ENCODE measurements around the gene GHRHR.
A peak's percentile ranks its signal among the peaks of the same experiment; 100 is the strongest.

The GHRHR gene

GRCh38 chr7:30997316-30997715 lies 33.6 kb downstream of the GHRHR start:
- Histone ChIP-seq H3K4me3 (replicated peaks; ENCODE audit: insufficient read depth, low read length) (no peak overlapping the region), H3K27me3 (ENCODE audit: insufficient read depth, poor library complexity, severe bottlenecking) (no peaks in the 10 kb centered on the region), H3K27ac (replicated peaks) (no peak overlapping the region)
- no peak for DNase-seq (ENCODE audit: low read depth in 1 of 2, low spot score in 1 of 2)
- TF ChIP-seq SPI1 (IDR thresholded peaks at IDR 0.05; ENCODE audit: borderline replicate concordance, low read depth) (no peak), GABPA (IDR thresholded peaks at IDR 0.05; ENCODE audit: low read depth) (no peak)

DNA sequence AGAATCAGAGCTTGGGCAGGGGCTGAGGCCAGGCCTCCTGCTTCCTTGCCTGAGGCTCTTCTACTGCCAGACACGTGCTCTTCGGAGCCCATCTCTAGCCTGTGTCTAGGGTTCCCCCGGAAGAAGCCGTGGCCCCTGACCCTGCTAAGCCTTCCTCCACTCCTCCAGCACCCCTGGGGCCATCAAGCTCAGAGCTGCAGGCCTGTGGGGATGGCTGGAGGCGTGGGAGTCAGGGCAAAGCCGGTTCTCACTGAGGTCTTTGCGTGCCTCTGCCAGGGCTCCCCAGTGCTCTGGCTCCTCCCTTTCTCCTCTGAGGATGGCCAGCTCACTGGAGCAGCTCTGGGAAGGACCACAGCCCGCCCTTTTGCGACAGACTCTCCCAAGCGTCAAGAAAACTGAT lies 34.4 kb downstream of the GHRHR start:
- DNase-seq (ENCODE audit: low read depth in 1 of 2, low spot score in 1 of 2) = no peak
- Histone ChIP-seq H3K27ac (replicated peaks) (no peak overlapping the region), H3K4me3 (replicated peaks; ENCODE audit: insufficient read depth, low read length) (no peak overlapping the region), H3K27me3 (ENCODE audit: insufficient read depth, poor library complexity, severe bottlenecking) (no peaks in the 10 kb centered on the region)
- no peak for TF ChIP-seq SPI1 (IDR thresholded peaks at IDR 0.05; ENCODE audit: borderline replicate concordance, low read depth)
- no peak for TF ChIP-seq GABPA (IDR thresholded peaks at IDR 0.05; ENCODE audit: low read depth)
- TF ChIP-seq CTCF (IDR thresholded peaks at IDR 0.05; ENCODE audit: insufficient read depth, low read length) = no peak
- TF ChIP-seq POLR2AphosphoS5 (IDR thresholded peaks at IDR 0.05; ENCODE audit: low read depth) = no peak
- TF ChIP-seq, protein P1, sequence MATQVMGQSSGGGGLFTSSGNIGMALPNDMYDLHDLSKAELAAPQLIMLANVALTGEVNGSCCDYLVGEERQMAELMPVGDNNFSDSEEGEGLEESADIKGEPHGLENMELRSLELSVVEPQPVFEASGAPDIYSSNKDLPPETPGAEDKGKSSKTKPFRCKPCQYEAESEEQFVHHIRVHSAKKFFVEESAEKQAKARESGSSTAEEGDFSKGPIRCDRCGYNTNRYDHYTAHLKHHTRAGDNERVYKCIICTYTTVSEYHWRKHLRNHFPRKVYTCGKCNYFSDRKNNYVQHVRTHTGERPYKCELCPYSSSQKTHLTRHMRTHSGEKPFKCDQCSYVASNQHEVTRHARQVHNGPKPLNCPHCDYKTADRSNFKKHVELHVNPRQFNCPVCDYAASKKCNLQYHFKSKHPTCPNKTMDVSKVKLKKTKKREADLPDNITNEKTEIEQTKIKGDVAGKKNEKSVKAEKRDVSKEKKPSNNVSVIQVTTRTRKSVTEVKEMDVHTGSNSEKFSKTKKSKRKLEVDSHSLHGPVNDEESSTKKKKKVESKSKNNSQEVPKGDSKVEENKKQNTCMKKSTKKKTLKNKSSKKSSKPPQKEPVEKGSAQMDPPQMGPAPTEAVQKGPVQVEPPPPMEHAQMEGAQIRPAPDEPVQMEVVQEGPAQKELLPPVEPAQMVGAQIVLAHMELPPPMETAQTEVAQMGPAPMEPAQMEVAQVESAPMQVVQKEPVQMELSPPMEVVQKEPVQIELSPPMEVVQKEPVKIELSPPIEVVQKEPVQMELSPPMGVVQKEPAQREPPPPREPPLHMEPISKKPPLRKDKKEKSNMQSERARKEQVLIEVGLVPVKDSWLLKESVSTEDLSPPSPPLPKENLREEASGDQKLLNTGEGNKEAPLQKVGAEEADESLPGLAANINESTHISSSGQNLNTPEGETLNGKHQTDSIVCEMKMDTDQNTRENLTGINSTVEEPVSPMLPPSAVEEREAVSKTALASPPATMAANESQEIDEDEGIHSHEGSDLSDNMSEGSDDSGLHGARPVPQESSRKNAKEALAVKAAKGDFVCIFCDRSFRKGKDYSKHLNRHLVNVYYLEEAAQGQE (IDR thresholded peaks at IDR 0.05; ENCODE audit: insufficient replicate concordance, low read depth) = no peak

DNA sequence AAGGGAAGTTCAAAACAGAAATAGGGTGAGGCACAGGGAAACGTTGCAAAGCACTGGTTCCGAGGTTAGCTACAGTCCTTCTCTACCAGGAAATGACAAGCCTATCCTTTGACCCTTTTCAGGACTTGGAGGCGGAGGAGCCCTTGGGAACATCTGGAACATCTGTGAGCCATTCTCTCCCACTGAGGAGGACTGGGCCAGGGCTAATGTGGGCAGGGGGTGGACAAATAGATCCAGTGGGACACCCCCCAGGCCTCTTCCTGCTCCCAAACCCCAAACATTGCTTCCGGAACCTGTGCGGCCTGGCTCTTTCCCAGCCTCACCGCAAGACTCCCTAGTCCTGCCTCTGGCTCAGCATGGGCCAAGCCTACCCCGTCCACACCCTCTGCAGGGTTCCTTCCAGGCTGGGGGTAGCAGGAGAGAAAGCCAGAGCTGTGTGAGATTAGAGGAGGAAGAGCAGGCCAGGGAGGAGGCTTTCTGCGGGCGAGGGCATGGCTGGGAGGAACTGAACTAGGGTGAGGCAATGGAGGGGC lies 36.5 kb downstream of the GHRHR start:
- peak; percentile 24 to 63 for DNase-seq (ENCODE audit: low read depth in 1 of 2, low spot score in 1 of 2)
- H3K4me3 ChIP-seq (replicated peaks; ENCODE audit: insufficient read depth, low read length) = no peak overlapping the region
- no peaks in the 10 kb centered on the region for H3K27me3 ChIP-seq (ENCODE audit: insufficient read depth, poor library complexity, severe bottlenecking)
- TF ChIP-seq GABPA (IDR thresholded peaks at IDR 0.05; ENCODE audit: low read depth) = 0 out of 2 replicates have a peak, but pooled peaks have one; percentile 20
- TF ChIP-seq SPI1 (IDR thresholded peaks at IDR 0.05; ENCODE audit: borderline replicate concordance, low read depth) = peak; percentile 68; the same call in 1 of the 2 replicates
- TF ChIP-seq, protein P1 (IDR thresholded peaks at IDR 0.05; ENCODE audit: insufficient replicate concordance, low read depth) = no peak
- peak overlapping the region; percentile 75 for H3K27ac ChIP-seq (replicated peaks)

DNA sequence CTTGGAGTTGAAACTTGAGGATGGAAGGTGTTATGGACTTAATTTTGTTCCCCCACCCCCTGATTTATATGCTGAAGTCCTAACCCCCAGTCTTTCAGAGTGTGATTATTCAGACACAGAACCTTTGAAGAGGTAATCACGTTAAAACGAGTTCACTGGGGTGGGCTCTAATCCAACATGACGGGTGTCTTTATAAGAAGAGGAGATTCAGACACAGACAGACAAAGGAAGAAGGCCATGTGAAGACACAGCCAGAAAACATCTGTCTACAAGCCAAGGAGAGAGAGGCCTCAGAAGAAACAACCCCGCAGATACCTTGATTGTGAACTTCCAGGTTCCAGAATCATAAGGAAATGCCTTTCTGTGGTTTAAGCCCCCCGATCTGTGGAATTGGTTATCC lies 37.0 kb downstream of the GHRHR start:
- Histone ChIP-seq H3K4me3 (replicated peaks; ENCODE audit: insufficient read depth, low read length) (no peak overlapping the region), H3K27ac (replicated peaks) (peak overlapping the region; percentile 75), H3K27me3 (ENCODE audit: insufficient read depth, poor library complexity, severe bottlenecking) (no peaks in the 10 kb centered on the region)
- TF ChIP-seq, protein P1 (IDR thresholded peaks at IDR 0.05; ENCODE audit: insufficient replicate concordance, low read depth) = no peak
- TF ChIP-seq GABPA (IDR thresholded peaks at IDR 0.05; ENCODE audit: low read depth) (no peak), CTCF (IDR thresholded peaks at IDR 0.05; ENCODE audit: insufficient read depth, low read length) (no peak), POLR2AphosphoS5 (IDR thresholded peaks at IDR 0.05; ENCODE audit: low read depth) (no peak), SPI1 (IDR thresholded peaks at IDR 0.05; ENCODE audit: borderline replicate concordance, low read depth) (no peak)
- no peak for DNase-seq (ENCODE audit: low read depth in 1 of 2, low spot score in 1 of 2)
